DOHH2 (cell line): ENCODE results near the gene CTSS.

ENCODE experiments used
- H3F3A ChIP-seq: fragments of 200-600 bp; sonication (generic), shearing (Covaris generic); 2 replicates; pipeline ENCODE4 v1.6.0; 2016; ENCODE audit warnings: antibody characterized with exemption, mild to moderate bottlenecking; ENCODE audit not compliant: control insufficient read depth, insufficient read depth
- H3K27ac ChIP-seq: fragments of 200-600 bp; sonication (generic); 2 replicates; pipeline ENCODE4 v1.5.1; 2014; ENCODE audit warnings: low read depth, mild to moderate bottlenecking, low read length, moderate library complexity
- H3K27me3 ChIP-seq: fragments of 200-600 bp; sonication (generic); 2 replicates; pipeline ENCODE4 v1.6.1; 2014; ENCODE audit warnings: mild to moderate bottlenecking, low read length, mixed read lengths; ENCODE audit not compliant: control insufficient read depth
- H3K36me3 ChIP-seq: fragments of 200-600 bp; sonication (generic); 2 replicates; pipeline ENCODE4 v1.6.1; 2014; ENCODE audit warnings: mild to moderate bottlenecking, low read length, moderate library complexity, mixed read lengths; ENCODE audit not compliant: control insufficient read depth
- H3K4me1 ChIP-seq: fragments of 200-600 bp; sonication (generic); 2 replicates; pipeline ENCODE4 v1.6.1; 2014; ENCODE audit warnings: mild to moderate bottlenecking, low read length, mixed read lengths; ENCODE audit not compliant: control insufficient read depth
- H3K4me2 ChIP-seq: fragments of 200-600 bp; sonication (generic); 2 replicates; pipeline ENCODE4 v1.6.0; 2014; ENCODE audit warnings: mild to moderate bottlenecking, low read length, moderate library complexity
- H3K4me3 ChIP-seq: fragments of 200-600 bp; sonication (generic); 2 replicates; pipeline ENCODE4 v1.5.1; 2014; ENCODE audit warnings: mild to moderate bottlenecking, low read length, mixed read lengths
- H3K79me2 ChIP-seq: fragments of 200-600 bp; sonication (generic); 2 replicates; pipeline ENCODE4 v1.6.1; 2014; ENCODE audit warnings: mild to moderate bottlenecking, low read length, mixed read lengths; ENCODE audit not compliant: control insufficient read depth
- H3K9me2 ChIP-seq: fragments of 200-600 bp; sonication (generic); replicated peaks from 2 replicates; pipeline ENCODE4 v1.6.1; 2014; ENCODE audit warnings: mild to moderate bottlenecking, low read length, mixed read lengths; ENCODE audit not compliant: control insufficient read depth
- H3K9me3 ChIP-seq: fragments of 200-600 bp; sonication (generic); 2 replicates; pipeline ENCODE4 v1.6.1; 2014; ENCODE audit warnings: antibody characterized with exemption, low read length, mixed read lengths; ENCODE audit not compliant: control insufficient read depth, insufficient read depth
- H4K20me1 ChIP-seq: fragments of 200-600 bp; sonication (generic); 2 replicates; pipeline ENCODE4 v1.6.0; 2014; ENCODE audit warnings: low read depth, mild to moderate bottlenecking, antibody characterized with exemption, low read length, moderate library complexity; ENCODE audit not compliant: control insufficient read depth, insufficient read depth
- EZH2phosphoT487 ChIP-seq: fragments of 200-600 bp; sonication (generic); IDR thresholded peaks from 2 replicates; pipeline ENCODE4 v1.6.1; 2017; ENCODE audit warnings: borderline replicate concordance, mild to moderate bottlenecking, antibody characterized with exemption, low read length, moderate library complexity, mixed read lengths
- TF ChIP-seq, protein P1 (sequence below): fragments of 200-600 bp; sonication (generic); IDR thresholded peaks from one replicate; pipeline ENCODE4 v1.5.1; 2014; ENCODE audit warnings: antibody characterized with exemption, mild to moderate bottlenecking, low read depth, low read length; ENCODE audit not compliant: poor library complexity, severe bottlenecking

CTSS gene

DNA sequence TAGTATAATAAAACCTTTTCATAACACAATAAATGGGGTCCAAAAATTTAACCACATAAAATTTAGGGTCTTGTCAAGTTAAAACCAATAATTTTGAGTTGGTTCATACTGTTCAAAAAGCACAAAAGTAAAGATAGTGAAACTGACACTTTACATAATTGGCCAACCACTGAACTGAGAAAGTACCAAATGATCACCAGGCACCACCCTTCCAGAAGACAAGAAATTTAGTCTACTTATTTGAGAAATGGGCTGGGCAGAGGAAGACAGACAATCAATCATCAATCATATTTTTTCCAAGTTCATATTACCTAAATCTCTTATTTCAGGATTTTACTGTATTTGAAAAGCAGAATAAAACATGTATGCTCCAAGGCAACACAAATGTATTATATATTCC, 62.2 kb downstream of the CTSS start:
- Histone ChIP-seq H3K4me3 (no peak overlapping the region), H3K9me2 (no peaks in the 10 kb centered on the region), H3F3A (peaks cover 3% of the 10 kb centered on the region; the same call in 1 of the 2 replicates), H3K27ac (no peak overlapping the region), H3K4me1 (peaks cover 1% of the 10 kb centered on the region), H4K20me1 (no peaks in the 10 kb centered on the region), H3K9me3 (no peaks in the 10 kb centered on the region), H3K36me3 (no peaks in the 10 kb centered on the region), H3K4me2 (no peak overlapping the region), H3K27me3 (no peaks in the 10 kb centered on the region), H3K79me2 (no peaks in the 10 kb centered on the region)
- TF ChIP-seq, protein P1, sequence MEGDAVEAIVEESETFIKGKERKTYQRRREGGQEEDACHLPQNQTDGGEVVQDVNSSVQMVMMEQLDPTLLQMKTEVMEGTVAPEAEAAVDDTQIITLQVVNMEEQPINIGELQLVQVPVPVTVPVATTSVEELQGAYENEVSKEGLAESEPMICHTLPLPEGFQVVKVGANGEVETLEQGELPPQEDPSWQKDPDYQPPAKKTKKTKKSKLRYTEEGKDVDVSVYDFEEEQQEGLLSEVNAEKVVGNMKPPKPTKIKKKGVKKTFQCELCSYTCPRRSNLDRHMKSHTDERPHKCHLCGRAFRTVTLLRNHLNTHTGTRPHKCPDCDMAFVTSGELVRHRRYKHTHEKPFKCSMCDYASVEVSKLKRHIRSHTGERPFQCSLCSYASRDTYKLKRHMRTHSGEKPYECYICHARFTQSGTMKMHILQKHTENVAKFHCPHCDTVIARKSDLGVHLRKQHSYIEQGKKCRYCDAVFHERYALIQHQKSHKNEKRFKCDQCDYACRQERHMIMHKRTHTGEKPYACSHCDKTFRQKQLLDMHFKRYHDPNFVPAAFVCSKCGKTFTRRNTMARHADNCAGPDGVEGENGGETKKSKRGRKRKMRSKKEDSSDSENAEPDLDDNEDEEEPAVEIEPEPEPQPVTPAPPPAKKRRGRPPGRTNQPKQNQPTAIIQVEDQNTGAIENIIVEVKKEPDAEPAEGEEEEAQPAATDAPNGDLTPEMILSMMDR: no peak
- no peak for TF ChIP-seq EZH2phosphoT487

DNA sequence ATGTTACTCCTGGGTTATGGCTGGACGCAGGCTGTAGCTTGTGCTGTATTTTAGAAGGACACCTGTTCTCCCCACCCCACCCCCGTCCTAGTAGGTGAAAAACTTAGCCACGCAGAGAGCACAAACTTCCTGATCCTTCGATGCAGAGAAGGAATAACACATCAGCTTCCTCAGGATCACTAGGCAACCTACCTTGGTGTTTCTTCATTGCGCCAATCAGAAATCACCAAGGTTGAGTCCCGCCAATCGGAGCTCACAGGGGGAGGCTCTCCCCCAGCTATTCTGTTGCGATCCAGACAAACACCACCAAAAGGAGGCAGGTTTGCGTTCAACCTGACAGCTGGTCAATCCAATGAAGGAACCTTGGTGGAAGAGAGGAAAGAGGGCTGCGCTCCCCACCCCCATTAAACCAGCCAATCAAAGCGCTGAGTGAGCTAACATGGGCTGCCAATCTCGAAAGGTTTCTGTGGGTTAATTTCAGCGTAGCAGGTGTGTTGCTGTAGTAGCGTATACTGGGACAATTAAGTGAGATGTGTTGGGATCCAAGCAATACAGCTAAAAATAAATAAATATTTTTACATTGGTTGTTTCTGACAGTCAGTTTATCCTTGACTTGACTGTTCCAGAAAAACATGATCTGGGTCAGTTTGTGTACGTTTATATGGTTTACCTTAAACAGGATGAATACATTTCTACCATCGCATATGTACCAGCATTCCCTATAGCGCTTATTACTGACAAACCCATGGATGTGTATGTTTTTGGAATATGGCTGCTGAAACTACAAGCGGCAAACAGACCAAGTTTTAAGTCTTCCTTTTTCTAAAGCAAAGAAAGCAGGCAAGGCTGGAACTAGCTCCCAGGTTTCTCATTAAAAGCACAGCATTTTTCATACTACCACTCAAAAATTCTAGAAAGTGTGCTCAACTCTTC, 68.3 kb downstream of the CTSS start, which contains the start of gene GOLPH3L:
TSS of gene GOLPH3L (minus strand) at position 160 of the 933 bp plus-strand sequence. CDS start 2,316 bp downstream, outside the sequence.
- Histone ChIP-seq H3F3A (peaks cover 5% of the 10 kb centered on the region; the same call in 1 of the 2 replicates), H3K27ac (0 out of 2 replicates have a peak within 1 kb of the TSS, but pooled peaks have one; percentile 3), H3K79me2 (peaks cover 19% of the 10 kb centered on the region), H3K4me2 (peak within 1 kb of the TSS; percentile 82), H3K36me3 (peaks cover 25% of the 10 kb centered on the region), H3K4me1 (peaks cover 17% of the 10 kb centered on the region), H3K4me3 (peak within 1 kb of the TSS; percentile 84), H4K20me1 (no peaks in the 10 kb centered on the region), H3K27me3 (no peaks in the 10 kb centered on the region), H3K9me2 (no peaks in the 10 kb centered on the region), H3K9me3 (no peaks in the 10 kb centered on the region)
- no peak for TF ChIP-seq EZH2phosphoT487

DNA sequence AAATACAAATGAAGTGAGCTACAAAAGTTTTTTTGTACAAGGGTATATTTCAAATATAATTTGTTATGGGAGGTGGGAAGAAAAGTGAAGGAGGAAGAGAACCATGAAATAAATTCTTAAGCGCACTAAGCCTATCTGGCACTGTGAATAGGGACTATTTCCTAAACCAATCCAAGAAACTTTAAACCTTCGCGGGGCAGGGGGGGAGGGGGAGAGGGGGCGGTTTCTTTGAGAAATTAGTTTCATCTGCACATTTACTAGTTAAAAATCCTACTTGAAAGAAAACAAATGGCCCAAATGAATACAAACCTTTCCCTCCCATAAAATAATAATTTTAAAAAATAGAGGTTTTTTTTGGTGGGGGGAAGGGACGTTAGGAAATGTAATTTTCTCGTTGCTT, 69.0 kb downstream of the CTSS start:
- no peaks in the 10 kb centered on the region for H4K20me1 ChIP-seq
- no peak overlapping the region for H3K27ac ChIP-seq
- no peaks in the 10 kb centered on the region for H3K9me2 ChIP-seq
- peaks cover 19% of the 10 kb centered on the region for H3K79me2 ChIP-seq
- TF ChIP-seq EZH2phosphoT487: no peak
- TF ChIP-seq, protein P1: no peak
- no peaks in the 10 kb centered on the region for H3K27me3 ChIP-seq
- H3F3A ChIP-seq: peaks cover 5% of the 10 kb centered on the region; the same call in 1 of the 2 replicates
- H3K4me2 ChIP-seq: peak overlapping the region; percentile 82
- no peaks in the 10 kb centered on the region for H3K9me3 ChIP-seq
- H3K4me3 ChIP-seq: peak overlapping the region; percentile 84
- H3K4me1 ChIP-seq: peaks cover 17% of the 10 kb centered on the region
- H3K36me3 ChIP-seq: peaks cover 30% of the 10 kb centered on the region

DNA sequence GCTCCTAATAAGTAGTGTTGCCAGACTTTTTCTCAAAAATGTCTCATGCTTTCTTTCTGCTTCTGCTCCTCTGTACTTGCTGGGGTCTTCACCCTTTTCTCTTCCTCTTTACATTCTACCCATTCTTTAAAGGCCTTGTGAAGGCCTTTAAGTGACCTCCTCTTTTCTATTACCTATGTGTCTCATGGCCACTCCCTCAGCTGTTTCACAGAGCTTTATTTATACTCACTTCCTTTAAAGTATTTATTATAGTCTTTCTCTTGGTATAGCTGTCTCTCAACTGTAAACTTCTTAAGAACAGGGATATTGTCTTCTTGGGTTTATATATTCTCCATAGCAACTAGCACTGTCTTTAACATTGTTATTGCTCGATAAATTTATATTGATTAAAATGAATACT, 69.4 kb downstream of the CTSS start:
- peaks cover 19% of the 10 kb centered on the region for H3K79me2 ChIP-seq
- TF ChIP-seq, protein P1: no peak
- TF ChIP-seq EZH2phosphoT487: no peak
- H3F3A ChIP-seq: peaks cover 5% of the 10 kb centered on the region; the same call in 1 of the 2 replicates
- no peaks in the 10 kb centered on the region for H3K9me3 ChIP-seq
- no peaks in the 10 kb centered on the region for H4K20me1 ChIP-seq
- peaks cover 17% of the 10 kb centered on the region for H3K4me1 ChIP-seq
- H3K27me3 ChIP-seq: no peaks in the 10 kb centered on the region
- no peaks in the 10 kb centered on the region for H3K9me2 ChIP-seq
- H3K27ac ChIP-seq: no peak overlapping the region
- peak overlapping the region; percentile 84 for H3K4me3 ChIP-seq
- H3K4me2 ChIP-seq: peak overlapping the region; percentile 82
- H3K36me3 ChIP-seq: peaks cover 34% of the 10 kb centered on the region
